HEK293 (cell line): ENCODE results near the gene HTRA1.

Source experiments
- CTCF ChIA-PET: fragments of 350-600 bp; formaldehyde crosslinking; extraction: SDS; loops from one replicate; lab custom pipeline; 2021; ENCODE audit warnings: antibody characterized with exemption; lab: Yijun Ruan, JAX
- POLR2A ChIA-PET: fragments of 300-600 bp; formaldehyde crosslinking; extraction: SDS; loops from one replicate; lab custom pipeline; 2020; ENCODE audit warnings: antibody characterized with exemption, inconsistent platforms; lab: Yijun Ruan, JAX
- H3K27ac ChIP-seq: fragments of 200-500 bp; sonication (Bioruptor generic); 2 replicates; pipeline ENCODE4 v1.5.1; 2014; ENCODE audit warnings: low read depth, low read length, control low read depth, inconsistent platforms; ENCODE audit errors: extremely low read depth
- H3K36me3 ChIP-seq, 2 experiments: fragments of 200-500 bp in 1 of 2; sonication (Bioruptor generic) in 1 of 2; 1 replicate in 1 of 2; 2 replicates in 1 of 2; pipeline ENCODE4 v1.5.1; 2014 to 2017; ENCODE audit warnings: inconsistent platforms in 2 of 2, low read length in 2 of 2; ENCODE audit not compliant: control insufficient read depth in 2 of 2, insufficient read depth in 1 of 2
- H3K4me1 ChIP-seq: fragments of 200-500 bp; sonication (Bioruptor generic); 2 replicates; pipeline ENCODE4 v1.5.1; 2014; ENCODE audit warnings: mild to moderate bottlenecking, low read length, inconsistent platforms; ENCODE audit not compliant: control insufficient read depth, insufficient read depth
- H3K4me3 ChIP-seq: 2 replicates; pipeline ENCODE4 v1.5.1; 2011; ENCODE audit warnings: low read depth, mild to moderate bottlenecking, control low read depth, low read length, moderate library complexity
- H3K9me3 ChIP-seq: fragments of 200-500 bp; sonication (Bioruptor generic); 2 replicates; pipeline ENCODE4 v1.5.1; 2014; ENCODE audit warnings: low read depth, low read length, inconsistent platforms; ENCODE audit not compliant: control insufficient read depth, insufficient read depth
- CTCF ChIP-seq: fragments of 450-650 bp; formaldehyde crosslinking; IDR thresholded peaks from 2 replicates; pipeline ENCODE4 v1.5.1; 2016; ENCODE audit warnings: missing biosample characterization, missing genetic modification characterization
- INSM2 ChIP-seq: fragments of 450-650 bp; formaldehyde crosslinking; IDR thresholded peaks from 2 replicates; pipeline ENCODE4 v1.5.1; 2016; ENCODE audit warnings: missing biosample characterization, missing genetic modification characterization
- KLF17 ChIP-seq: fragments of 450-650 bp; formaldehyde crosslinking; IDR thresholded peaks from 2 replicates; pipeline ENCODE4 v1.5.1; 2016; ENCODE audit warnings: missing biosample characterization, missing genetic modification characterization
- OSR2 ChIP-seq: fragments of 450-650 bp; formaldehyde crosslinking; IDR thresholded peaks from 2 replicates; pipeline ENCODE4 v1.5.1; 2016; ENCODE audit warnings: missing biosample characterization, missing genetic modification characterization
- SALL2 ChIP-seq: fragments of 450-650 bp; formaldehyde crosslinking; IDR thresholded peaks from 2 replicates; pipeline ENCODE4 v1.5.0; 2017; ENCODE audit warnings: missing biosample characterization, mild to moderate bottlenecking, missing genetic modification characterization, borderline replicate concordance
- YY1 ChIP-seq: fragments of 450-650 bp; formaldehyde crosslinking; IDR thresholded peaks from 2 replicates; pipeline ENCODE4 v1.5.1; 2018; ENCODE audit warnings: missing biosample characterization, missing genetic modification characterization
- ZNF10 ChIP-seq: fragments of 450-650 bp; formaldehyde crosslinking; IDR thresholded peaks from 2 replicates; pipeline ENCODE4 v1.5.1; 2017; ENCODE audit warnings: missing biosample characterization, missing genetic modification characterization
- ZNF140 ChIP-seq: fragments of 450-650 bp; formaldehyde crosslinking; IDR thresholded peaks from 2 replicates; pipeline ENCODE4 v1.5.1; 2016; ENCODE audit warnings: missing biosample characterization, missing genetic modification characterization
- ZNF169 ChIP-seq: fragments of 450-650 bp; formaldehyde crosslinking; IDR thresholded peaks from 2 replicates; pipeline ENCODE4 v1.5.1; 2016; ENCODE audit warnings: missing biosample characterization, missing genetic modification characterization
- ZNF23 ChIP-seq: fragments of 450-650 bp; formaldehyde crosslinking; IDR thresholded peaks from 2 replicates; pipeline ENCODE4 v1.5.1; 2016; ENCODE audit warnings: missing biosample characterization, missing genetic modification characterization, borderline replicate concordance
- ZNF404 ChIP-seq: fragments of 450-650 bp; formaldehyde crosslinking; IDR thresholded peaks from 2 replicates; pipeline ENCODE4 v1.5.1; 2017; ENCODE audit warnings: missing biosample characterization, missing genetic modification characterization
- ZNF449 ChIP-seq: fragments of 450-650 bp; formaldehyde crosslinking; IDR thresholded peaks from 2 replicates; pipeline ENCODE4 v1.5.1; 2017; ENCODE audit warnings: missing biosample characterization, mild to moderate bottlenecking, missing genetic modification characterization, moderate library complexity
- ZNF501 ChIP-seq: fragments of 450-650 bp; formaldehyde crosslinking; IDR thresholded peaks from 2 replicates; pipeline ENCODE4 v1.5.1; 2016; ENCODE audit warnings: missing biosample characterization, missing genetic modification characterization
- TF ChIP-seq, protein P1 (sequence below): fragments of 450-650 bp; formaldehyde crosslinking; IDR thresholded peaks from 2 replicates; pipeline ENCODE4 v1.5.0; 2017; ENCODE audit warnings: missing biosample characterization, missing genetic modification characterization, borderline replicate concordance
- TF ChIP-seq, protein P2 (sequence below): fragments of 450-650 bp; formaldehyde crosslinking; IDR thresholded peaks from 2 replicates; pipeline ENCODE4 v1.5.1; 2016; ENCODE audit warnings: missing biosample characterization, missing genetic modification characterization
- TF ChIP-seq, protein P3 (sequence below): fragments of 450-650 bp; formaldehyde crosslinking; IDR thresholded peaks from 2 replicates; pipeline ENCODE4 v1.5.1; 2016; ENCODE audit warnings: missing biosample characterization, missing genetic modification characterization
- TF ChIP-seq, protein P4 (sequence below): fragments of 450-650 bp; formaldehyde crosslinking; IDR thresholded peaks from 2 replicates; pipeline ENCODE4 v1.5.1; 2016; ENCODE audit warnings: missing biosample characterization, missing genetic modification characterization

Gene HTRA1

DNA sequence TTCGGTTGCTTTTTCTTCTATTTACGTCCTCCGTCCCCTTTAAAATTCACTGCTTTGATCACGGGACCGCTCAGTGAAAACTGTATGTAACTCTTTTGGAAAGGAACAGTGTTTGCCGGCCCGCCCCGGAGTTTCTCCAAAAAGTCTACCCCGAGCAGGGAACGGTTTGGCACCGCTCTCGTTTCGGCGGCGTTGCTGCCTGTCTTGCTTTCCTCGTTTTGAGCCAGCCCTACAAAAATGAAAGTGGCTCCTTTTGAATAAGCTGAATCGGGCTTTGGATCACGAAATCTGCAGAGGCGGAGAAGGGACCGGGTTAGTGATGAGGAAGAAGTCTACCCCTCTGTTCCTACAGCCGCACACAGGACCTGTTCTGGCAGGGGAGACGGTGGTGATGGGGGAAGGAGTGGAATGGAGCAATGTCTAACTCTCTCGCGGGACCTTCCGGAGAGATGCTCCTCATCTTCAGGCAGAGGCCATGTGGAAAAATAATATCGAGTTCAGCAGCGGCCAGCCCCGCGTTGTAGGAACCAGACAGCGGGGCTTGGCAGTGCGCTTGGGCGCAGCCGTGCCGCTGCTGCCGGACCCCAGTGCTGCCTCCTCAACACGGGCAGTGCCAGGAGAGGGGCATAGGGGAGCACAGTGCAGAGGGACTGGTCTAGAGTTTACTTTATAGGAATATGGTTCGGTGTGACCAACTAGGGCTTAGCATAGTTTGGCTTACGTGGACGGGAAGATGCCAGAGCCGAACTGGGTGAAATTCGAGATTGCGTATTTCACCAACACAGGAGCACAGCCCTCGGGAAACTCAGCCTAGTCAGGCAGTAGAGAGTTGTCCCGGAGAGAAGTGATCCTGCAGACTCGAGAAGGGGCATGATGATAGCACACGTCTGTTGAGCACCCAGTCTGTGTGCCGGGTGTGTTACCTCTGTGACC is 1.4 kb downstream of the HTRA1 start (continued):
- TF ChIP-seq ZNF10 = no peak
- TF ChIP-seq, protein P1, sequence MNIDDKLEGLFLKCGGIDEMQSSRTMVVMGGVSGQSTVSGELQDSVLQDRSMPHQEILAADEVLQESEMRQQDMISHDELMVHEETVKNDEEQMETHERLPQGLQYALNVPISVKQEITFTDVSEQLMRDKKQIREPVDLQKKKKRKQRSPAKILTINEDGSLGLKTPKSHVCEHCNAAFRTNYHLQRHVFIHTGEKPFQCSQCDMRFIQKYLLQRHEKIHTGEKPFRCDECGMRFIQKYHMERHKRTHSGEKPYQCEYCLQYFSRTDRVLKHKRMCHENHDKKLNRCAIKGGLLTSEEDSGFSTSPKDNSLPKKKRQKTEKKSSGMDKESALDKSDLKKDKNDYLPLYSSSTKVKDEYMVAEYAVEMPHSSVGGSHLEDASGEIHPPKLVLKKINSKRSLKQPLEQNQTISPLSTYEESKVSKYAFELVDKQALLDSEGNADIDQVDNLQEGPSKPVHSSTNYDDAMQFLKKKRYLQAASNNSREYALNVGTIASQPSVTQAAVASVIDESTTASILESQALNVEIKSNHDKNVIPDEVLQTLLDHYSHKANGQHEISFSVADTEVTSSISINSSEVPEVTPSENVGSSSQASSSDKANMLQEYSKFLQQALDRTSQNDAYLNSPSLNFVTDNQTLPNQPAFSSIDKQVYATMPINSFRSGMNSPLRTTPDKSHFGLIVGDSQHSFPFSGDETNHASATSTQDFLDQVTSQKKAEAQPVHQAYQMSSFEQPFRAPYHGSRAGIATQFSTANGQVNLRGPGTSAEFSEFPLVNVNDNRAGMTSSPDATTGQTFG = no peak
- no peak for TF ChIP-seq CTCF
- no peak for TF ChIP-seq SALL2 (tag by site-specific recombination)
- no peak for TF ChIP-seq YY1 (tag by site-specific recombination)
- TF ChIP-seq ZNF140 (tag by site-specific recombination) = no peak
- TF ChIP-seq ZNF449 (tag by site-specific recombination) = no peak
- TF ChIP-seq, protein P2, sequence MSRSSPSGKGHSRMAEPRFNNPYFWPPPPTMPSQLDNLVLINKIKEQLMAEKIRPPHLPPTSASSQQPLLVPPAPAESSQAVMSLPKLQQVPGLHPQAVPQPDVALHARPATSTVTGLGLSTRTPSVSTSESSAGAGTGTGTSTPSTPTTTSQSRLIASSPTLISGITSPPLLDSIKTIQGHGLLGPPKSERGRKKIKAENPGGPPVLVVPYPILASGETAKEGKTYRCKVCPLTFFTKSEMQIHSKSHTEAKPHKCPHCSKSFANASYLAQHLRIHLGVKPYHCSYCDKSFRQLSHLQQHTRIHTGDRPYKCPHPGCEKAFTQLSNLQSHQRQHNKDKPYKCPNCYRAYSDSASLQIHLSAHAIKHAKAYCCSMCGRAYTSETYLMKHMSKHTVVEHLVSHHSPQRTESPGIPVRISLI = no peak
- TF ChIP-seq KLF17 (tag by site-specific recombination) = no peak
- no peak for TF ChIP-seq OSR2 (tag by site-specific recombination)
- no peak for TF ChIP-seq INSM2 (tag by site-specific recombination)
- no peak for TF ChIP-seq ZNF23 (tag by site-specific recombination)
- TF ChIP-seq ZNF169 (tag by site-specific recombination) = no peak
- TF ChIP-seq, all 188 proteins: peak for 0

DNA sequence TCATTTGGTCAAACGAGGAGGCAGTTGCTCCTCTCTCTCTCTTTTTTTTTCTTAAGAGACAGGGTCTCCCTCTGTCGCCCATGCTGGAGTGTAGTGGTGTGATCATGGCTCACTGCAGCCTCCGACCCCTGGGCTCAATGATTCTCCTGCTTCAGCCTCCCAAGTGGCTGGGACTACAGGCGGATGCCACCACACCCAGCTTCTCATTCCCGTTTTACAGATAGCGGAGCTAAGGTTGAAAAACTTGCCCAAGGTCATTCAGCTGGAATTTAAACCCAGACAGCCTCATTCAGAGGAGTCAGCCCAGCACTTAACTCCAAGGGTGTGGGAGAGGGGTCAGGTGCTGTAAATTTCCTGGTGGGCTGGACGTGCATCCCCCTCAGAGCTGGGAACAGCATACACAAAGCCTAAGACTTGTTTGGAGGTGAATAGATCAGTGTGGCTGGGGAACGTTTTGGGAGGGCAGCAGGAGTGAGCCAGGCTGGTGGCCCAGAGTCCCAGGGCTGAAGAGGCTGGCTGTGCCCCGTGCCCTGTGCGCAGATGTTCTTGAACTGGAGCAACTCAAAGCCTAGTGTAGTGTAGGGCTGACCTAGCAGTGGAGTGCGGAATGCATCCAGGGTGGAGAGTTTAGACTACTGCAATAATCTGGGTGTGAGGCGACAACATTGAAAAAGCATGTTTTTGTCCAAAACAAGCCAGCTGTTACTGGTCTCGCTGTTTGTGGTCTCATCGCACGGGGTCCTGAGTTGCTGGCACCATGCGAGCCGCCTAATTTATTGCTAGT is 2.3 kb downstream of the HTRA1 start:
- ChIA-PET POLR2A (no interaction called here), CTCF (interaction anchor here (0.7 kb wide), 1 partner anchor 12 kb away, joined by 3 read pairs; no protein-coding TSS in a partner anchor)
- Histone ChIP-seq H3K27ac (no peak overlapping the region), H3K9me3 (no peaks in the 10 kb centered on the region), H3K4me3 (no peak overlapping the region), H3K4me1 (peaks cover 2% of the 10 kb centered on the region; the same call in 1 of the 2 replicates), H3K36me3 (no peaks in the 10 kb centered on the region)
- TF ChIP-seq ZNF404 (no peak), ZNF501 (tag by site-specific recombination) (no peak)
- TF ChIP-seq, protein P3, sequence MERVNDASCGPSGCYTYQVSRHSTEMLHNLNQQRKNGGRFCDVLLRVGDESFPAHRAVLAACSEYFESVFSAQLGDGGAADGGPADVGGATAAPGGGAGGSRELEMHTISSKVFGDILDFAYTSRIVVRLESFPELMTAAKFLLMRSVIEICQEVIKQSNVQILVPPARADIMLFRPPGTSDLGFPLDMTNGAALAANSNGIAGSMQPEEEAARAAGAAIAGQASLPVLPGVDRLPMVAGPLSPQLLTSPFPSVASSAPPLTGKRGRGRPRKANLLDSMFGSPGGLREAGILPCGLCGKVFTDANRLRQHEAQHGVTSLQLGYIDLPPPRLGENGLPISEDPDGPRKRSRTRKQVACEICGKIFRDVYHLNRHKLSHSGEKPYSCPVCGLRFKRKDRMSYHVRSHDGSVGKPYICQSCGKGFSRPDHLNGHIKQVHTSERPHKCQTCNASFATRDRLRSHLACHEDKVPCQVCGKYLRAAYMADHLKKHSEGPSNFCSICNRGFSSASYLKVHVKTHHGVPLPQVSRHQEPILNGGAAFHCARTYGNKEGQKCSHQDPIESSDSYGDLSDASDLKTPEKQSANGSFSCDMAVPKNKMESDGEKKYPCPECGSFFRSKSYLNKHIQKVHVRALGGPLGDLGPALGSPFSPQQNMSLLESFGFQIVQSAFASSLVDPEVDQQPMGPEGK (tag by site-specific recombination) = no peak
- TF ChIP-seq, protein P4, sequence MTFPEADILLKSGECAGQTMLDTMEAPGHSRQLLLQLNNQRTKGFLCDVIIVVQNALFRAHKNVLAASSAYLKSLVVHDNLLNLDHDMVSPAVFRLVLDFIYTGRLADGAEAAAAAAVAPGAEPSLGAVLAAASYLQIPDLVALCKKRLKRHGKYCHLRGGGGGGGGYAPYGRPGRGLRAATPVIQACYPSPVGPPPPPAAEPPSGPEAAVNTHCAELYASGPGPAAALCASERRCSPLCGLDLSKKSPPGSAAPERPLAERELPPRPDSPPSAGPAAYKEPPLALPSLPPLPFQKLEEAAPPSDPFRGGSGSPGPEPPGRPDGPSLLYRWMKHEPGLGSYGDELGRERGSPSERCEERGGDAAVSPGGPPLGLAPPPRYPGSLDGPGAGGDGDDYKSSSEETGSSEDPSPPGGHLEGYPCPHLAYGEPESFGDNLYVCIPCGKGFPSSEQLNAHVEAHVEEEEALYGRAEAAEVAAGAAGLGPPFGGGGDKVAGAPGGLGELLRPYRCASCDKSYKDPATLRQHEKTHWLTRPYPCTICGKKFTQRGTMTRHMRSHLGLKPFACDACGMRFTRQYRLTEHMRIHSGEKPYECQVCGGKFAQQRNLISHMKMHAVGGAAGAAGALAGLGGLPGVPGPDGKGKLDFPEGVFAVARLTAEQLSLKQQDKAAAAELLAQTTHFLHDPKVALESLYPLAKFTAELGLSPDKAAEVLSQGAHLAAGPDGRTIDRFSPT (tag by site-specific recombination) = no peak
